HEK293 (cell line): ENCODE measurements around the gene EVC.

Source experiments
- KLF17 ChIP-seq: fragments of 450-650 bp; formaldehyde crosslinking; IDR thresholded peaks from 2 replicates; pipeline ENCODE4 v1.5.1; 2016; ENCODE audit warnings: missing biosample characterization, missing genetic modification characterization
- REST ChIP-seq: fragments of 450-650 bp; formaldehyde crosslinking; IDR thresholded peaks from 2 replicates; pipeline ENCODE4 v1.5.1; 2016; ENCODE audit warnings: missing biosample characterization, missing genetic modification characterization
- ZBTB1 ChIP-seq: fragments of 450-650 bp; formaldehyde crosslinking; IDR thresholded peaks from 2 replicates; pipeline ENCODE4 v1.5.1; 2016; ENCODE audit warnings: missing biosample characterization, missing genetic modification characterization
- ZBTB20 ChIP-seq: fragments of 450-650 bp; formaldehyde crosslinking; IDR thresholded peaks from 2 replicates; pipeline ENCODE4 v1.5.1; 2016; ENCODE audit warnings: missing biosample characterization, missing genetic modification characterization
- ZNF121 ChIP-seq: fragments of 450-650 bp; formaldehyde crosslinking; IDR thresholded peaks from 2 replicates; pipeline ENCODE4 v1.5.1; 2016; ENCODE audit warnings: missing biosample characterization, missing genetic modification characterization
- ZNF214 ChIP-seq: fragments of 450-650 bp; formaldehyde crosslinking; IDR thresholded peaks from 2 replicates; pipeline ENCODE4 v1.5.1; 2017; ENCODE audit warnings: missing biosample characterization, mild to moderate bottlenecking, missing genetic modification characterization, borderline replicate concordance
- ZNF404 ChIP-seq: fragments of 450-650 bp; formaldehyde crosslinking; IDR thresholded peaks from 2 replicates; pipeline ENCODE4 v1.5.1; 2017; ENCODE audit warnings: missing biosample characterization, missing genetic modification characterization
- ZNF571 ChIP-seq: fragments of 450-650 bp; formaldehyde crosslinking; IDR thresholded peaks from 2 replicates; pipeline ENCODE4 v1.5.0; 2017; ENCODE audit warnings: missing biosample characterization, missing genetic modification characterization
- ZNF664 ChIP-seq: fragments of 450-650 bp; formaldehyde crosslinking; IDR thresholded peaks from 2 replicates; pipeline ENCODE4 v1.5.1; 2016; ENCODE audit warnings: missing biosample characterization, missing genetic modification characterization
- ZNF707 ChIP-seq: fragments of 450-650 bp; formaldehyde crosslinking; IDR thresholded peaks from 2 replicates; pipeline ENCODE4 v1.5.1; 2016; ENCODE audit warnings: missing biosample characterization, missing genetic modification characterization
- ZNF747 ChIP-seq: fragments of 450-650 bp; formaldehyde crosslinking; IDR thresholded peaks from 2 replicates; pipeline ENCODE4 v1.5.1; 2016; ENCODE audit warnings: missing biosample characterization, missing genetic modification characterization
- TF ChIP-seq, protein P1 (sequence below): fragments of 450-650 bp; formaldehyde crosslinking; IDR thresholded peaks from 2 replicates; pipeline ENCODE4 v1.5.1; 2016; ENCODE audit warnings: missing biosample characterization, missing genetic modification characterization
- TF ChIP-seq, protein P2 (sequence below): fragments of 450-650 bp; formaldehyde crosslinking; IDR thresholded peaks from 2 replicates; pipeline ENCODE4 v1.5.1; 2016; ENCODE audit warnings: missing biosample characterization, missing genetic modification characterization, borderline replicate concordance

GRCh38 chr4:5772528-5773270, 61.7 kb downstream of the EVC start:
- TF ChIP-seq ZNF214 (tag by site-specific recombination) (no peak), ZNF571 (tag by site-specific recombination) (no peak), ZNF404 (tag by site-specific recombination) (no peak), ZNF747 (no peak), KLF17 (no peak), ZBTB20 (tag by site-specific recombination) (no peak), ZNF707 (tag by site-specific recombination) (no peak), ZNF121 (tag by site-specific recombination) (no peak), REST (no peak), ZBTB1 (no peak), ZNF664 (tag by site-specific recombination) (no peak)
- TF ChIP-seq, protein P1, sequence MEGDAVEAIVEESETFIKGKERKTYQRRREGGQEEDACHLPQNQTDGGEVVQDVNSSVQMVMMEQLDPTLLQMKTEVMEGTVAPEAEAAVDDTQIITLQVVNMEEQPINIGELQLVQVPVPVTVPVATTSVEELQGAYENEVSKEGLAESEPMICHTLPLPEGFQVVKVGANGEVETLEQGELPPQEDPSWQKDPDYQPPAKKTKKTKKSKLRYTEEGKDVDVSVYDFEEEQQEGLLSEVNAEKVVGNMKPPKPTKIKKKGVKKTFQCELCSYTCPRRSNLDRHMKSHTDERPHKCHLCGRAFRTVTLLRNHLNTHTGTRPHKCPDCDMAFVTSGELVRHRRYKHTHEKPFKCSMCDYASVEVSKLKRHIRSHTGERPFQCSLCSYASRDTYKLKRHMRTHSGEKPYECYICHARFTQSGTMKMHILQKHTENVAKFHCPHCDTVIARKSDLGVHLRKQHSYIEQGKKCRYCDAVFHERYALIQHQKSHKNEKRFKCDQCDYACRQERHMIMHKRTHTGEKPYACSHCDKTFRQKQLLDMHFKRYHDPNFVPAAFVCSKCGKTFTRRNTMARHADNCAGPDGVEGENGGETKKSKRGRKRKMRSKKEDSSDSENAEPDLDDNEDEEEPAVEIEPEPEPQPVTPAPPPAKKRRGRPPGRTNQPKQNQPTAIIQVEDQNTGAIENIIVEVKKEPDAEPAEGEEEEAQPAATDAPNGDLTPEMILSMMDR = no peak
- TF ChIP-seq, protein P2, sequence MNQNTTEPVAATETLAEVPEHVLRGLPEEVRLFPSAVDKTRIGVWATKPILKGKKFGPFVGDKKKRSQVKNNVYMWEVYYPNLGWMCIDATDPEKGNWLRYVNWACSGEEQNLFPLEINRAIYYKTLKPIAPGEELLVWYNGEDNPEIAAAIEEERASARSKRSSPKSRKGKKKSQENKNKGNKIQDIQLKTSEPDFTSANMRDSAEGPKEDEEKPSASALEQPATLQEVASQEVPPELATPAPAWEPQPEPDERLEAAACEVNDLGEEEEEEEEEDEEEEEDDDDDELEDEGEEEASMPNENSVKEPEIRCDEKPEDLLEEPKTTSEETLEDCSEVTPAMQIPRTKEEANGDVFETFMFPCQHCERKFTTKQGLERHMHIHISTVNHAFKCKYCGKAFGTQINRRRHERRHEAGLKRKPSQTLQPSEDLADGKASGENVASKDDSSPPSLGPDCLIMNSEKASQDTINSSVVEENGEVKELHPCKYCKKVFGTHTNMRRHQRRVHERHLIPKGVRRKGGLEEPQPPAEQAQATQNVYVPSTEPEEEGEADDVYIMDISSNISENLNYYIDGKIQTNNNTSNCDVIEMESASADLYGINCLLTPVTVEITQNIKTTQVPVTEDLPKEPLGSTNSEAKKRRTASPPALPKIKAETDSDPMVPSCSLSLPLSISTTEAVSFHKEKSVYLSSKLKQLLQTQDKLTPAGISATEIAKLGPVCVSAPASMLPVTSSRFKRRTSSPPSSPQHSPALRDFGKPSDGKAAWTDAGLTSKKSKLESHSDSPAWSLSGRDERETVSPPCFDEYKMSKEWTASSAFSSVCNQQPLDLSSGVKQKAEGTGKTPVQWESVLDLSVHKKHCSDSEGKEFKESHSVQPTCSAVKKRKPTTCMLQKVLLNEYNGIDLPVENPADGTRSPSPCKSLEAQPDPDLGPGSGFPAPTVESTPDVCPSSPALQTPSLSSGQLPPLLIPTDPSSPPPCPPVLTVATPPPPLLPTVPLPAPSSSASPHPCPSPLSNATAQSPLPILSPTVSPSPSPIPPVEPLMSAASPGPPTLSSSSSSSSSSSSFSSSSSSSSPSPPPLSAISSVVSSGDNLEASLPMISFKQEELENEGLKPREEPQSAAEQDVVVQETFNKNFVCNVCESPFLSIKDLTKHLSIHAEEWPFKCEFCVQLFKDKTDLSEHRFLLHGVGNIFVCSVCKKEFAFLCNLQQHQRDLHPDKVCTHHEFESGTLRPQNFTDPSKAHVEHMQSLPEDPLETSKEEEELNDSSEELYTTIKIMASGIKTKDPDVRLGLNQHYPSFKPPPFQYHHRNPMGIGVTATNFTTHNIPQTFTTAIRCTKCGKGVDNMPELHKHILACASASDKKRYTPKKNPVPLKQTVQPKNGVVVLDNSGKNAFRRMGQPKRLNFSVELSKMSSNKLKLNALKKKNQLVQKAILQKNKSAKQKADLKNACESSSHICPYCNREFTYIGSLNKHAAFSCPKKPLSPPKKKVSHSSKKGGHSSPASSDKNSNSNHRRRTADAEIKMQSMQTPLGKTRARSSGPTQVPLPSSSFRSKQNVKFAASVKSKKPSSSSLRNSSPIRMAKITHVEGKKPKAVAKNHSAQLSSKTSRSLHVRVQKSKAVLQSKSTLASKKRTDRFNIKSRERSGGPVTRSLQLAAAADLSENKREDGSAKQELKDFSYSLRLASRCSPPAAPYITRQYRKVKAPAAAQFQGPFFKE = no peak
